Neutrophil (primary cell): Measurements from ENCODE around the gene PCP2.
A peak's percentile ranks its signal among the peaks of the same experiment; 100 is the strongest.

Source experiments
- H3K27ac ChIP-seq: fragments of 200-600 bp; sonication (generic); 2 replicates; pipeline ENCODE4 v1.5.1; 2016; ENCODE audit warnings: mild to moderate bottlenecking, moderate library complexity
- H3K27me3 ChIP-seq: fragments of 200-600 bp; sonication (generic); 2 replicates; pipeline ENCODE4 v1.6.0; 2016; ENCODE audit warnings: mild to moderate bottlenecking
- H3K36me3 ChIP-seq: fragments of 200-600 bp; sonication (generic); 2 replicates; pipeline ENCODE4 v1.5.1; 2017
- H3K4me1 ChIP-seq, 2 experiments: fragments of 200-600 bp in 1 of 2; sonication (generic) in 1 of 2; 1 replicate in 1 of 2; 2 replicates in 1 of 2; pipeline versions ENCODE4 v1.5.1 to v1.6.1; 2013 to 2016; ENCODE audit warnings: low read depth in 1 of 2, low read length in 1 of 2, mild to moderate bottlenecking in 1 of 2, moderate library complexity in 1 of 2; ENCODE audit not compliant: control insufficient read depth in 1 of 2, insufficient read depth in 1 of 2
- H3K4me3 ChIP-seq, 2 experiments: fragments of 200-600 bp in 1 of 2; sonication (generic) in 1 of 2; 1 replicate in 1 of 2; 2 replicates in 1 of 2; pipeline ENCODE4 v1.5.1; 2013 to 2016; ENCODE audit warnings: low read depth in 1 of 2, low read length in 1 of 2, mild to moderate bottlenecking in 1 of 2, moderate library complexity in 1 of 2
- H3K9me3 ChIP-seq: fragments of 200-600 bp; sonication (generic); 2 replicates; pipeline ENCODE4 v1.5.1; 2016
- TF ChIP-seq, protein P1 (sequence below): fragments of 200-600 bp; sonication (generic); IDR thresholded peaks from 2 replicates; pipeline ENCODE4 v1.5.1; 2016; ENCODE audit warnings: antibody characterized with exemption

The PCP2 gene

DNA sequence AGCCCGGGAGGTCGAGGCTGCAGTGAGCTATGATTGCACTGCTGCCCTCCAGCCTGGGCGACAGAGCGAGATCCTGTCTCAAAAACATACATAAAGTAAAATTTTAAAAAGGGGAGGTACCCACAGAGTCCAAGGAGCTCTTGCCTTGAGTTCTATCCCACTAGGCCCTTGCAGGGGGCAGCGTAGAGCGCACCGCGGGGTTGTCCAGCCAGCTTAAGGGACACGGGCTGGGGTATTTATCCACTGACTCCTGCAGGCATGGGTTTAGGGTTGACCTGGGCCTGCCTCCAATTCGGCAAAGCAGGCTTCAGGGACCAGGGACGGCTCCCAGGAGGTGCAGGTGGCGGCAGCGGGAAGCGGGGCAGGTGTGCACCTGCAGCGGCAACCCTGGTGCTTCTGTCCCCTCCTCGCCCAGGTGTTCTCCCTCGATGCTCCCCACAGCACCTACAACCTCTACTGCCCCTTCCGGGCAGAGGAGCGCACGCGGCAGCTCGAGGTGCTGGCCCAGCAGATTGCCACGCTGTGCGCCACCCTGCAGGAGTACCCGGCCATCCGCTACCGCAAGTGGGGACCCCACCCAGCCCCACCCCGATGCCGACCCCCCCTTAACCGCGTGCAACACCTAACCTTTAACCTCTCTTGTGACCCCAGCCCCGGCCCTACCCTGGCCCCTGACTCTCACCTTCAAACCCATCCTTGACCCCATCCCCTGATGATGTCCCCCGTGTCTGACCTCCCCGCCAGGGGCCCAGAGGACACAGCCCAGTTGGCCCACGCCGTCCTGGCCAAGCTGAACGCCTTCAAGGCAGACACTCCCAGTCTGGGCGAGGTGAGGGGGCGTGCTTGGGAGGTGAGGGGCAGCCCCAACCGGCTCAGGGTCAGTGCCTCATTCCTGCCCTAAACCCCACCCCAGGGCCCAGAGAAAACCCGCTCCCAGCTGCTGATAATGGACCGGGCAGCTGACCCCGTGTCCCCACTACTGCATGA, 8.1 kb upstream of the PCP2 start:
- TF ChIP-seq, protein P1, sequence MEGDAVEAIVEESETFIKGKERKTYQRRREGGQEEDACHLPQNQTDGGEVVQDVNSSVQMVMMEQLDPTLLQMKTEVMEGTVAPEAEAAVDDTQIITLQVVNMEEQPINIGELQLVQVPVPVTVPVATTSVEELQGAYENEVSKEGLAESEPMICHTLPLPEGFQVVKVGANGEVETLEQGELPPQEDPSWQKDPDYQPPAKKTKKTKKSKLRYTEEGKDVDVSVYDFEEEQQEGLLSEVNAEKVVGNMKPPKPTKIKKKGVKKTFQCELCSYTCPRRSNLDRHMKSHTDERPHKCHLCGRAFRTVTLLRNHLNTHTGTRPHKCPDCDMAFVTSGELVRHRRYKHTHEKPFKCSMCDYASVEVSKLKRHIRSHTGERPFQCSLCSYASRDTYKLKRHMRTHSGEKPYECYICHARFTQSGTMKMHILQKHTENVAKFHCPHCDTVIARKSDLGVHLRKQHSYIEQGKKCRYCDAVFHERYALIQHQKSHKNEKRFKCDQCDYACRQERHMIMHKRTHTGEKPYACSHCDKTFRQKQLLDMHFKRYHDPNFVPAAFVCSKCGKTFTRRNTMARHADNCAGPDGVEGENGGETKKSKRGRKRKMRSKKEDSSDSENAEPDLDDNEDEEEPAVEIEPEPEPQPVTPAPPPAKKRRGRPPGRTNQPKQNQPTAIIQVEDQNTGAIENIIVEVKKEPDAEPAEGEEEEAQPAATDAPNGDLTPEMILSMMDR = no peak
- Histone ChIP-seq H3K36me3 (peaks cover 76% of the 10 kb centered on the region), H3K4me1 (peaks cover 65 to 73% of the 10 kb centered on the region in 2 experiments), H3K27me3 (no peaks in the 10 kb centered on the region), H3K9me3 (no peaks in the 10 kb centered on the region), H3K4me3 (no peak overlapping the region), H3K27ac (no peak overlapping the region)

DNA sequence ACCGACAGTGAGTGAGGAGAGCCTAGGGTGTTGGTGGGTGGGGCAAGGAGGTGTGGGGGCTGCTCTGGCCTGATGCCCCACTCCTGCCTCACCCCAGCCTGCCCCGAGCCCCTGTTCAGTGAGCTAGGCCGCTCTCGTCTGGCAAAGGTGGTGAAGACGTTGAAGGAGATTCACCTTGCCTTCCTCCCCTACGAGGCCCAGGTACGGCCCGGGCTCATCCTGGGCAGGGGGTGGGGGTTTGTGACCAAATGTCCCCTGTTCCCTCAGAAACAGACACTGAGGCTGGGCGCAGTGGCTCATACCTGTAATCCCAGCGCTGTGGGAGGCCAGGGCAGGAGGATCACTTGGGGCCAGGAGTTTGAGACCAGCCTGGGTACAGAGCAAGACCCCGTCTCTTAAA, 7.3 kb upstream of the PCP2 start:
- Histone ChIP-seq H3K4me3 (no peak overlapping the region), H3K36me3 (peaks cover 68% of the 10 kb centered on the region), H3K27ac (no peak overlapping the region), H3K9me3 (no peaks in the 10 kb centered on the region), H3K4me1 (peaks cover 63 to 73% of the 10 kb centered on the region in 2 experiments), H3K27me3 (no peaks in the 10 kb centered on the region)
- TF ChIP-seq, protein P1 = no peak

DNA sequence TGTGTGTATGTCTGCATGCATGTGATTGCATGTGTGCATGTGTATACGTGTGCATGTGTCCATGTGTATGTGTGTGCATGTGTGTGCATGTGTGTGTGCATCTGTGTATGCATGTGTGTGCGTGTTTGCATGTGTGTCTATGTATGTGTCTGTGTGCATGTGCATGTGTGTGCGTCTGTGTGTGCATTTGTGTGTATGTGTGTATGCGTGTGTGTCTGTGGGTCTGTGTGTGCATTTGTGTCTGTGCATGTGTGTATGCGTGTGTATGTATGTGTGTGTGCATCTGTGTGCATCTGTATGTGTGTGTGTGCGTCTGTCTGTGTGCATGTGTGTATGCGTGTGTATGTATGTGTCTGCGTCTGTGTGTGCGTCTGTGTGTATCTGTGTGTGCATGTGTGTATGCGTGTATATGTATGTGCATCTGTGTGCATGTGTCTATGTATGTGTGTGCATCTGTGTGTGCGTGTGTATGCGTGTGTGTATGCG, 6.4 kb upstream of the PCP2 start:
- H3K27ac ChIP-seq = peak overlapping the region; percentile 98
- TF ChIP-seq, protein P1 = no peak
- no peak overlapping the region for H3K4me3 ChIP-seq
- peaks cover 54 to 68% of the 10 kb centered on the region in 2 experiments for H3K4me1 ChIP-seq
- H3K9me3 ChIP-seq = no peaks in the 10 kb centered on the region
- peaks cover 59% of the 10 kb centered on the region for H3K36me3 ChIP-seq
- H3K27me3 ChIP-seq = no peaks in the 10 kb centered on the region

DNA sequence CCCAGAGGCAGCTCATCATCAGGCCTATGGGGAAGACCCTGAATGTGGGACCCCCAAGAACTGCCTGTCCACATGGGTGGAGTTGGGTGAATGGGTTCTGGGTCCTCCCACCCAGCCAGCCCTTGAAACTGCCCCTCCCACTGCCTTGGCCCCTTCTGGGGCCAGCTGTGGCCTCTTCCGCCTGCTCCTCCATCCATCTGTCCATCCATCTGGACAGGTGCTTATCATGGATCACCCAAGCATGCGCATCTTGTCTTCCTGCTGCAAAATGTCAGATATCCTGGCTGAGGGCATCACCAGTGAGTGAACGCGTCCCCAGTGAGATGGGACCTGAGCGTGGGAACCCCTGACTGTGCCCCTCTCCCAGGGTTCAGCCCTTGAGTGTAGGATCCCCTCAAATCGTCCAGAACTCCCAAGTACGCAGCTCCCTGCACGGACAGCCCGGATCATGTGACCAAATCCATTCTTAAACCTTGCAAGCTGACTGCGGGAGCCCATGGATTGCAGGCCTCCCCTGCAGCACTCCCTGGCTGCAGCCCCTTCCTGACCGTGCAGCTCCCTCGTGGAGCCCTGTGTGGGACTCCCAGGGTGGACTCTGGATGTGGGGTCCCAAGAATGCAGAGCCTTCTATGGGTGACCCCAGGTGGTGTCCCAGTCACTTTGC, 5.4 kb upstream of the PCP2 start:
- Histone ChIP-seq H3K27ac (peak overlapping the region; percentile 98), H3K27me3 (no peaks in the 10 kb centered on the region), H3K4me3 (peak overlapping the region in 1 of 2 experiments; percentile 95), H3K9me3 (no peaks in the 10 kb centered on the region), H3K4me1 (peaks cover 44 to 59% of the 10 kb centered on the region in 2 experiments), H3K36me3 (peaks cover 49% of the 10 kb centered on the region)
- TF ChIP-seq, protein P1 = no peak

DNA sequence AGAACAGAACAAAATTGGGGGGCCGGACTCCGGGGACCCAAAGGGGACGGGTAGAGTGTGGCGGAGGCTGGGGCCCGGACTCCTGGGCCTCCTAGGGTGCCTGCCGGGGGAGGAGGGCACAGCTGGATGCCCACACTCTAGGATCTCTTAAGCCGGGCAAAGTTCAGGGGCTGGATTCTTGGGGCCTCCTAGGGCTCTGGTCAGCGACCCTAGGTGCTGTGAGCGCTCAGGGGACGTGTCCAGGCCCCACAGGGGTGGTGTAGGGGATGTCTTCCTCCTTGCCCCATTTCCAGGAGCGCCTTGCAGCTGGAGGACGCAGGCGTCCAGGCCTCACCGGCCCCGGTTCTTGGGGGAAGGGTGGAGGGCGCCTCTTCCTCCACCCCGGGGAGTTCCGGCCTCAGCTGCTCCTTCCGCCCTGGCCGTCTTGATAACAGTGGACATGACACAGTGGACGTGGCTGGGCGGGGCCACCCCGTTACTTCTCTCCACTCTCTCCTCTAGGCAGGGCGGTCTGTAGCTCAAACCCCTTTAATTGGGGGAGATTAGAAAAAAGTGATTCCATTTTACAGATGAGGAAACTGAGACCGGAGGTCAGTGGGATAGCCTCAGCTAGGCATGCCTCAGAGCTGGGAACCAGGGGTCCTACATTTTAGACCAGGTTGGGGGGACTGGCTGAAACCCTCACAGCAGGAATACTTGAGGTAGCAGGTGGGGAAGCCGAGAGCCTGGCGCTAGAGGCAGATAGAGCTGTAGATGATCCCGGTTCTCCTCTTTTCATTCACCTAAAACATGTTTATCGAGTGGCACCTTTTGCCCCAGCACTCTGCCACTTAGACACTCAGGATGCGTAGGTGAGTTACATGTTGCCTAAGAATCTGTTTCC, 4.1 kb upstream of the PCP2 start:
- H3K4me1 ChIP-seq = peaks cover 37 to 53% of the 10 kb centered on the region in 2 experiments
- H3K9me3 ChIP-seq = no peaks in the 10 kb centered on the region
- TF ChIP-seq, protein P1 = no peak
- H3K27me3 ChIP-seq = no peaks in the 10 kb centered on the region
- peak overlapping the region; percentile 87 to 95 for H3K4me3 ChIP-seq
- peaks cover 43% of the 10 kb centered on the region for H3K36me3 ChIP-seq
- H3K27ac ChIP-seq = peak overlapping the region; percentile 98
